ENCODE measurements around the gene BCS1L. TPM values are rescaled to one million over a fixed set of nuclear protein-coding genes. Genes with fewer than 3 reads are reported as not detected.
"Not testable (repeated sequence)": the region's sequence is repeated elsewhere in the genome, so short reads cannot be mapped to it uniquely, and the experiment has no call there.

BCS1L gene
- polyA plus RNA-seq, 4 donors, result 36.4 to 60.4 (median 47.9) TPM

DNA sequence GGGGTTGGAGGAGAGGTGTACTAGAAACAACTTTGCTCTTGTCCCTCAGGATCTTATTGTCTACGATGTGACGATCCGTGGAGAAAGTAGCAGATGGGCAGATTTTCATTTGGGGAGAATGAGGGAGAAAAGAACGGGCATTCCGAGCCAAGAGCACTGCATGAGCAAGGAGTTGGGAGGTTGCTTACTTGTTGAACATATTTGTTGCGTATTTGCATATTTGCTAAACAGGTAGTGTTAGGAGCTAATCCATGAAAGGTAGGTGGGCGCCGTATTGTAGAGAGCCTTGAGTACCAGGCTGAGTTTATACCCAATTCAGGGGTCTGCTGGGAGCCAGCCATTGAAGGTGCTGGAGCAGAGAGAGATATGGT lies 490 bp downstream of the BCS1L start:
- DNase-seq (ENCODE audit: low read depth in 4 of 4, low spot score in 3 of 4), result no peak

DNA sequence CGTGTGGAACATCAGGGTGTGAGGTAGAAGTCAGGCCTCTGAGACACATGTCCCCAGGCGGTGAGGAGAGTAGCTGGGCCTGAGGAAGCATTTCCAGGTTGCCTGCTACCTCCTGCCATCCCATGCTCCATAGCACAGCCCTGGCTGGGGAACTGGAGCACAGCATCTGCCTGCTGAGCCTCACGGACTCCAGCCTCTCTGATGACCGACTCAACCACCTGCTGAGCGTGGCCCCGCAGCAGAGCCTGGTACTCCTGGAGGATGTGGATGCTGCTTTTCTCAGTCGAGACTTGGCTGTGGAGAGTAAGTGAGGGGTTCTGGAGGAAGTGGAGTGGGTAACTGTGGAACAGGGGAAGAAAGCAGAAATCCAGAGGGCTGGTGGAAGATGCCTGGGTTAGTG lies 2.9 kb downstream of the BCS1L start:
- no peak for DNase-seq (ENCODE audit: low read depth in 4 of 4, low spot score in 3 of 4)

DNA sequence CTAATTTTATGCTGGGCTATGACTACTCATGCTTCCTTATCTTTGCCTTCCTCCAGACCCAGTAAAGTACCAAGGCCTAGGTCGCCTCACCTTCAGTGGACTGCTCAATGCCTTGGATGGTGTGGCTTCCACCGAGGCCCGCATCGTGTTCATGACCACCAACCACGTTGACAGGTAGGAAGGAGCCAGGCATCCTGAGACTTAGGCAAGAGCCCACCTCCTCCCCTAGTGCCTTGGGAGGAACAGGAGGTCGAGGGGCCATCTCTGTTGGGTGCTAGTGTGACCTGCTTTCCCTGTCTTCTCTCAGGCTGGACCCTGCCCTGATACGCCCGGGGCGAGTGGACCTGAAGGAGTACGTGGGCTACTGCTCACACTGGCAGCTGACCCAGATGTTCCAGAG lies 3.3 kb downstream of the BCS1L start:
- no peak for DNase-seq (ENCODE audit: low read depth in 4 of 4, low spot score in 3 of 4)

DNA sequence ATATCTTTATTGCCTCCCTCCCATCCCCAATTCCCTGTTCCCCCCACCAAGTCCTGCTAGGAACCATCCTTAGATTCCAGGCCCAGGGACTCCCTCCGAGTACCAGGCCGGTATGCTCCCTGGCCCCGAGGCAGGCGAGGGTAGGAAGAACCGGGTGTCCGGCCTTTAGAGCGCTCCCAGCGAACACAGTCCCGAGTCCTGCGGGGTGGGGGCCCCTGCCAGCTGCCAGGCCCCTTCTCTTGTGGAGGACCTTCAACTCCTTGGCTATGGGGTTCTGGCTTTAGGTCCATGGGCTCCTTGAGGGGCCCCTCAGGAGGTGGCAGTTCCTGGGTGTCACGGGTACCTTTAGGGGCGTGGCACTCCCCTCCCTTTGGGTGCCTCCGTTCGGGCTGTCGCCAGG lies 4.4 kb downstream of the BCS1L start:
- no peak for DNase-seq (ENCODE audit: low read depth in 4 of 4, low spot score in 3 of 4)

DNA sequence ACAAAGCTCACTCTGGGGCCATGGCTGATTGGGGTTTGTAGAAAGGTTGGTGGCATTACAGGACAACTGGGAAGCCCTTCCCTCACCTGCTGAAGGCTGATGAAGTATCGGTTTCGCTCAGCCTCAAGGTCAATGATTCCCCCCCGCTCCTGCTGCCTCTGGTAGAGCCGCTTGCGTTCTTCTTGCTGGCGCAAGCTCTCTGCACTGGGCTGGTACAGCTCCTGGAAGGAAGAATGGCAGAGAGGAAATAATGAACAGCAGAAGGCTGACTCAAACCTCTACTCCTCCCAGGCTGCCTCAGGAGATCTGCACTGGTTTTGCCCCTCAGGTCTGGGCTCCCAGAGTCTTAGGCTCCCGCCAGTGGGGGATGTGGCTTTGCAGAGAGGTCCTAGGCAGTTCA lies 5.2 kb downstream of the BCS1L start:
- DNase-seq (ENCODE audit: low read depth in 4 of 4, low spot score in 3 of 4), result no peak

DNA sequence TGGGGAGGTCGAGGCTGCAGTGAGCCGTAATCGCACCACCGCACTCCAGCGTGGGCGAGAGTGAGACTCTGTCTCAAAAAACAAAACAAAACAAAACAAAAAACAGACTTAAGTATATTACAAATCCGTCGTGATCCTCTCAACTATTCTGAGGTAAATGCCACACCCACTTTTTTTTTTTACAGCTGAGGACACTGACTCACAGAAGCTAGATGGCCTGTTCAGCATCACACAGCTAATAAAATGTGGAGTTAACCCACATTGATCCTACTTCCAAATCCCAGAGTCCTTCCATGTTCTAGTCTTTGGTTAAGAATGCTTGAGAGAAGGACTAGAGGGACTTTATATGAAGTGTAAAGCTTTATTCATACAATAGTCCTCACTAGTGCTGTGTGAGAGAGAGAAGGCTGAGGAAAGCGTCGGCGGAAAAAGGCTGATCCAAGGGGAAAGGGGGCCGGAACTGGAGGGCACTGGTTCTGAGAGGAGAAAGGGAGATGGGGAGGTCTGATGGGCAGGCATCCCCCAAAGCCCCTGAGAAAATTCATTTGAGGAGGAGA lies 11.7 kb downstream of the BCS1L start:
- DNase-seq (ENCODE audit: low read depth in 4 of 4, low spot score in 3 of 4), result no peak

DNA sequence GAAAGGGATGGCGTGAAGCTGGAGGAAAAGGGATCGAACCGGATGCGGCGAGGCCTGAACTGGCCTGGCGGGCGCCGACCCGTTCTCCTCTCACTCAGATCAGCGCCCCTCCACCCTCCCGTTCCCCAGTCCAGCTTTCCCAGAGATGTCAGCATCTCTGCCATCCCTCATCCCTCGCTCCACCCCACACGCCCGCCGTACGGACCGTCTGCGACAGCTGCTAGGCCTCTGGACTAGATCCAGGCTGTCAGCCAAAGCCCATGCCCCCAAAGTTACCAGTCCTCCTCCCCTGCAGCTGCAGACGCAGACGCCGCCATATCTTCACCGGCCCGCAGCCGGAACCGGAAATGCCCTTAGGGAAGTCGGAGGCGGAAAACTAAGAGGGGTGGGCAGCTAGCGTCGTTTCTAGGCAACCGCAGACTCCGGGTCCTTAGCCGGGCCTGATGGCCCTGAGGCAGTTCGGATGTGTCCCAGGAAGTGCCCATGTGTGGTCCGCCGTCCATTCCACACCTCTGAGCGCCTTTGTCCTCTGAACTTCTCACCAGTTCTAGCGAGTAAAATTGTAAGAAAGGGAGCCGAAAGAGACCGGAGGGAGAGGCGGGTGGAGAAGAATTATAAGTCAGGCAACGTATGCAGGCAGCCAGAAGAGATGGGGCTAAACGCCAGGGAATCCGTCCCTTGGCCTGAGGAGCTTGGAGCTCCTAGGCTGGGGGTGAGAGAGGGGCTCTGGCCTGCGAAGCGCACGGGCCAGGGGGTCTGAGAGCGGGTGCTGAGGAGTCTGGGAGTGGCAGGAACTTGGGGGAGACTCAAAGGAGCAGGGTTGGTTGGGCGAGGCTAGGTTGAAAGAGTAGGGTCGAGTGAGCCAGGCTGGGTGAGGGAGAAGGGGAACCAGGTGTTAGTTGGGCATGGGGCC lies 12.4 kb downstream of the BCS1L start, which contains the start of the genes RNF25 and STK36:
TSS of gene RNF25 (minus strand) at position 349 of the 913 bp plus-strand sequence. CDS start at position 317, 32 bp downstream.
TSS of gene STK36 (plus strand) at position 433 of the 913 bp plus-strand sequence. CDS start 744 bp downstream, outside the sequence.
- peak; percentile 72 to 79 (median 77) for DNase-seq (ENCODE audit: low read depth in 4 of 4, low spot score in 3 of 4)

DNA sequence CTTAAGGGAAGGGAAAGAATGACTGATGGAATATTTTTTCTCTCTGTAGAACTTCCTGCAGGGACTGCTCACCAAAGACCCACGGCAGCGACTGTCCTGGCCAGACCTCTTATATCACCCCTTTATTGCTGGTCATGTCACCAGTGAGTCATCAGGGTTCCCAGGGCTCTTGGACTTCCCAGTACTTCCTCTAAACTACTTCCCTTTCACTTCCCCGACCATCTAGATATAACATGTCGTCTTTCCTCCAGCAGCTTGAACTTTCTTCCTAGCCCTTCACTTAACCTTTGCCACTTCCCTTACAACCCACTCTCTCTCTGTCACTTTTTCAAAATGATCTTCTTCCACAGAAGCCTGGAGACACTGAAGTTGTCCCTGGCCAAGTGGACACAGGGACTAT lies 19.6 kb downstream of the BCS1L start:
- no peak for DNase-seq (ENCODE audit: low read depth in 4 of 4, low spot score in 3 of 4)

DNA sequence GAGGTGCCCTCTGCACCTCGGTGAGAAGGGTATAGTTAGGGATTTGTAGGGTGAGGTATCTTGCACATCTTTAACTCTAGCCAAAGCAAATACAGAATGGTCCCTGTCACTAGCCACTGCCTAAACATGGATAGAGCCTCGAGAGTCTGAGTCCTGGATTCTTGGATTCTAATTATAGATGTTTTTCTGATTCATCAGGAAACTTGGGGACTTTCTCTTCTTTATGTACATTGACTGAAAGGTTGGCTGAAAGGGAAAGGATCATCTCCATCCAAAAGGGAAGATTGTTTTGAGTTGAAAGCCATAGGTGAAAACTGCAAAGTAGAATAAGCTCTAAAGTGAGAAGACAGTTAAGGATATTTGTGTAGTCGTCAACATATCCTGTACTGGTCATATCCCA lies 20.6 kb downstream of the BCS1L start:
- no peak for DNase-seq (ENCODE audit: low read depth in 4 of 4, low spot score in 3 of 4)

DNA sequence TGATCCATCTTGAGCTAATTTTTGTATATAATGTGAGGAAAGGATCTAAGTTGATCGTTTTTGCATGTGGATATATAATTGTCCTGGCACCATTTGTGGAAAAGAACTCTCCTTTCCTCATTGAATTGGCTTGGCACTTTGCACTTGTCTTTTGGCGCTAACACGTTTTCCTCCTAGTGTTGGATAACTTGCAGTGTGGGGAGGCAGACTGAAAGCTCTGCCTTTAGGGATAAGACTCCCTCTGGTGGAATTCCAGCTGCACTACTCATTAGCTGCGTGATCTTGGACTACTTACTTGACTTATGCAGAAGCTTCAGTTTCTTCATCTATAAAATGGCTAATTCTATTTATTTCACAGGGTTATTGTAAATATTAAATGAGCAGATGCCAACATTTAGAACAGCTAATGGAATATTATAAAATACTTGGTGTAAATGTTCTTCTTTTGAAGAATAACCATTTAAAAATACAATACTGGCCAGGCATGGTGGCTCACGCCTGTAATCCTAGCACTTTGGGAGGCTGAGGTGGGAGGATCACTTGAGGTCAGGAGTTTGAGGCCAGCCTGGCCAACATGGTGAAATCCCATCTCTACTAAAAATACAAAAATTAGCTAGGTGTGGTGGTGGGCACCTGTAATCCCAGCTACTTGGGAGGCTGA lies 28.0 kb downstream of the BCS1L start:
- not testable (repeated sequence) for DNase-seq (ENCODE audit: low read depth in 4 of 4, low spot score in 3 of 4)

DNA sequence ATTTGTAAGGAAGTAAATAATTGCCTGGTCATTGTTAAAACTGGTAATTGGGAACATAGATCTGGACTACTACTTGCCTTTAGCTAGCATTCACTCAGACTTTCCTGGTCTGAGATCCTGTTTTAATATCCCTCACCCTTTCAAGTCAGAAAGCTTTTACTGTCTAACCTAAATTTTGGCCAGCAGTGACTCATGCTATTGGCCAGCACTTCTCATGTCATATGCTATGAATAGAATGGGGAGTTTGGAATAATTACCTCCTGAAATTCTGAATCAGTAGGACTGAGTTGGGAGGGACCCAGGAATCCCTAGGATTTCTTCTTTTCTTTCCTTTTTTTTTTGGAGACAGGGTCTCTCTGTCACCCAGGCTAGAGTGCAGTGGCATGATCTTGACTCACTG lies 31.8 kb downstream of the BCS1L start:
- DNase-seq (ENCODE audit: low read depth in 4 of 4, low spot score in 3 of 4), result no peak

DNA sequence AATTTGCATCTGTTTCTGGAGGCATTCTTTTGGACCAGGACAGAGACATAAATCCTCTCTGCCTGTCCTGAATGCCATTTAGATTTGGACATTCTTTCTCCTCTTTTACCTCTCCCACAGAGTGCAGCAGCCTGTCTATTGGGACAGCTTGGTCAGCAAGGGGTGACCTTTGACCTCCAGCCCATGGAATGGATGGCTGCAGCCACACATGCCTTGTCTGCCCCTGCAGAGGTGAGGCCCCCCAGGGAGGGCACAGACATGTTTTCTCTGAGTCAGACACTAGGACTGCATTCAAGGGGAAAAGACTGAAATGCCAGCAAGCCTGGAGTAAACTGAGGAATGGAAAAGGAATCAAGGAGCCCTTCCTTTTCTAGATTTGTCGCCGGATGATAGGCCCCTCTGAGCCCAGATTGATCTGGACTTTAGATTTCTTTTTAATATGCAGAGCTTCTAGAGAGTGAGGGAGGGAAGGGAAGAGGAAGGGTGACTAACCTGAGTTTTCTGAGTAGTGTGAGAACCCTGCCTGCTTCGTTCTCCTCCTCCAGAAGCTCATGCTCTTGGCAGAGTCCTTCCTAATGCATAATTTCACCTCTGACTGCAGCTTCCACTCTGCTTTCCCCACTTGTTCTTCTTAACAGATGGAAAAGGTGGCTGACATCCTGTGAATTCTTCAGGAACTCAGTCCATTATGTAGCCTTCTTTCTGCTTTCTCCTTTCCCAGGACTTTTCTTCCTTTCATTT lies 35.1 kb downstream of the BCS1L start:
- no peak for DNase-seq (ENCODE audit: low read depth in 4 of 4, low spot score in 3 of 4)

DNA sequence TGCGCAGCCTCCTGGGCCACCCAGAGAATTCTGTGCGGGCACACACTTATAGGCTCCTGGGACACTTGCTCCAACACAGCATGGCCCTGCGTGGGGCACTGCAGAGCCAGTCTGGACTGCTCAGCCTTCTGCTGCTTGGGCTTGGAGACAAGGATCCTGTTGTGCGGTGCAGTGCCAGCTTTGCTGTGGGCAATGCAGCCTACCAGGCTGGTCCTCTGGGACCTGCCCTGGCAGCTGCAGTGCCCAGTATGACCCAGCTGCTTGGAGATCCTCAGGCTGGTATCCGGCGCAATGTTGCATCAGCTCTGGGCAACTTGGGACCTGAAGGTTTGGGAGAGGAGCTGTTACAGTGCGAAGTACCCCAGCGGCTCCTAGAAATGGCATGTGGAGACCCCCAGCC lies 39.4 kb downstream of the BCS1L start:
- no peak for DNase-seq (ENCODE audit: low read depth in 4 of 4, low spot score in 3 of 4)

DNA sequence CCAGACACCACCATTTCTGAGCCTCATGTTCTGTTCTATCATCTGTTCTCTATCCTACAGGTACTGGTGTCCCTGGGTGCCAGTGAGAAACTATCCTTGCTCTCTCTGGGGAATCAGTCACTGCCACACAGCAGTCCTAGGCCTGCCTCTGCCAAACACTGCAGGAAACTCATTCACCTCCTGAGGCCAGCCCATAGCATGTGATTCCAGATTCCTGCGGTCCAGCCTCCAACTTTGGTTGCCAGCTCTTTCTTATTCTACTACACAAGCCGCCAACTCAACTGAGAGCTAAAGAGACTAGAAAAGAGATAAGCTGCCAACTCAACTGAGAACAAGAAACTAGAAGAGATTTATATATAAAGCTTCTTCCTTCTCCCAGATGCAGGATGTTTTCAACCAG lies 42.3 kb downstream of the BCS1L start:
- DNase-seq (ENCODE audit: low read depth in 4 of 4, low spot score in 3 of 4), result no peak

DNA sequence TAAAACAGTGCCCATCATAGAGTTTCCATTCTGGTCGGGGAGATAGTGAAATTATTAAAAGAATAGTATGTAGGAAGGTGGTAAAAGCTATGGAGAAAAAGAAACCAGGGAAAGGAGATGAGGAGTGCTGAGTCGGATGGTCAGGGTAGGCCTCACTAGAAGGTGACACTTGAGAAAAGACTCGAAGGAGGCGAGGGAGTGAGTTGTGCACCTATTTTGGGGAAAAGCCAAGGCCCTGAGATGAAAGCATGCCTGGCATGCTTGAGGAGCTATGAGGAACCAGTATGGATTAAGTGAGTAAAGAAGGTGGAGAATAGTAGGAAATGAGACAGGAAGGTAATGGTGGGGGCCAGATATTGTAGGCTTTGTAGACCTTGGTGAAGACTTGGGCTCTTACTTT lies 43.9 kb downstream of the BCS1L start:
- DNase-seq (ENCODE audit: low read depth in 4 of 4, low spot score in 3 of 4), result no peak

DNA sequence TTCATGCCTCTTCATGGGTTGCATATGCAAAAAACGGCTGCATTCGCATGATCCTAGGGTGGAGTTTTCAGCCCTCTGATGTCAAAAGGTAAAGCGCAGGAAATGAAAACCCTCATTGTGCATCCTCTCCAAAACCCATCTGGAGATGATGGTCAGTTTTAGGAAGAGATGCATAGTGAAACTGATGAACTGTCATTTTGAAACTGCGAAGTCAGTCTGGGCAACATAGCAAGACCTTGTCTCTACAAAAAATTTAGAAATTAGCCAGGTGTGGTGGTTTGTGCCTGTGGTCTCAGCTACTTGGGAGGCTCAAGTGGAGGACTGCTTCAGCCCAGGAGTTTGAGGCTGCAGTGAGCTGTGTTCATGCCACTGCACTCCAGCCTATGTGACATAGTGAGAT lies 48.6 kb downstream of the BCS1L start:
- no peak for DNase-seq (ENCODE audit: low read depth in 4 of 4, low spot score in 3 of 4)

DNA sequence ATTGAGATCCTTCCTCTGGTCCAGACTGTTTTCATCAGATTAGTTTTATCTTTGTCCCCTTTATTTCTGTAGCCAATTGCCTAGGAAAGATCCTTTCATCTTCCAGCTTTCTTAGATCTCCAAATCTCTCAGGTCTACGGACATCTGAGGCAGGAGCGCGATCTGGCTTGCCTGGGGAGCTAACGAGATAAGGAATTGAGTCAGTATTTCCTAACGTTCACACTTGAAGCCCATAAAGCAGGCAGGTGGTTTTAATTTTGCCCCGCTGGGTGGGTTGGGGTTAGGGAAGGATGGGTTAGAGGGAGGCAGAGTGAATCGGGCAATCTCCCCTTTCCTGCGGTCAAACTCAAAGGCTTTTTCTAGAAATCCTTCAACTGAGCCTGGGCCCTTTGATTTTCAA lies 50.4 kb downstream of the BCS1L start:
- DNase-seq (ENCODE audit: low read depth in 4 of 4, low spot score in 3 of 4), result no peak

DNA sequence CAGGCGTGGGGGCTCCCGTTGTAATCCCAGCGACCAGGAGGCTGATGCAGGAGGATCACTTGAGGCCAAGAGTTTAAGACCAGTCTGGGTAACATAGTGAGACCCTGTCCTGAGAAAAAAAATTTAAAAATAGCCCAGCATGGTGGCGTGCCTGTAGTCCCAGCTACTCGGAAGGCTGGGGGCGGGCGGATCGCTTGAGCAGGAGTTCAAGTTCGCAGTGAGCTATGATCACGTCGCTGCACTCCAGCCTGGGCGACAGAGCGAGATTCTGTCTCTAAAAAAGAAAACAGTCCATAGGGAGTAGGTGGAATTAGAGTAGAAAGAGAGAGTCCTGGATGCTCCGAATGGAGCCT lies 50.8 kb downstream of the BCS1L start:
- DNase-seq (ENCODE audit: low read depth in 4 of 4, low spot score in 3 of 4), result no peak

DNA sequence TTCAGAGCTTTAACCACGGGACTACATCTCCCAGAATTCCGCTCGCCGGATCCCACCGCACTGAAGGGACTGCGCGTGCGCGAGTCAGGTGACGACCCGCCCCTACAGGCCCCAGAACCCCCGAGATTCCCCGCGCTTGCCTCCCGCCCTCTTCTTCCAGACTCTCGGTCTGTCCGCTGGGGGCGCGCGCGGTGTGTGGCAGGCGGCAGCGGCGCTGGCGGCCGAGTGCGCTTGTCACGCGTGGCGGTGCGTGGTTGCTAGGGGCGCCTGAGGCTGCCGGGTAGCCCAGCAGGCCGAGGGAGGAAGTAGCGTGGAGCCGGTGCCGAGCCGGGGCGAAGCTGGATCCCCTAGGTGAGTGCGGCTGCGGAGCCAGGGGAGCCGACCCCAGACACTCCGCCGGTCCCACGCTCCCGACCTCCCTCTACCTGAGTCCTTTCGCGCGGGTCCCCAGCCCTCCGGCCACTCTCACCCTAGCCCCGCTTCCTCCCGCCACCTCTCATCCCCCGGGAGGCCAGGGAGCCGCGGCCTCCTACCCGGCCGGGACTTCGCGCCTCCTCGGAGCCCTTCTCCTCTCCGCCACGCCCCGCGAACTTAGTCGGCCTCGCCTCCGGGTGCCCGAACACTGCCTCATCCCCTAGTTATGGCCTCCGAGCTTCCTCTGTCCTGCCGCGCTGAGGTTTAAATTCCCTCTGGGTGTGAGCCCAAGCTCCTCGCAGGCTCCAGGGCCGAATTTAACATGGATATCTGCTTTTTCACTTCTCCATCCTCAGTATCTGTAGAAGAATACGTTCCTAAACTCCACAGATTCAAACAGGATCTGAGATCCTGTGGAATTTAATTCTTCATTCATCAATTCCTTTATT lies 51.4 kb downstream of the BCS1L start, which contains the start of gene TTLL4:
TSS of gene TTLL4 (plus strand) at position 149 of the 863 bp plus-strand sequence. CDS start 26,842 bp downstream, outside the sequence.
- DNase-seq (ENCODE audit: low read depth in 4 of 4, low spot score in 3 of 4), result peak; percentile 89 to 93 (median 93)

DNA sequence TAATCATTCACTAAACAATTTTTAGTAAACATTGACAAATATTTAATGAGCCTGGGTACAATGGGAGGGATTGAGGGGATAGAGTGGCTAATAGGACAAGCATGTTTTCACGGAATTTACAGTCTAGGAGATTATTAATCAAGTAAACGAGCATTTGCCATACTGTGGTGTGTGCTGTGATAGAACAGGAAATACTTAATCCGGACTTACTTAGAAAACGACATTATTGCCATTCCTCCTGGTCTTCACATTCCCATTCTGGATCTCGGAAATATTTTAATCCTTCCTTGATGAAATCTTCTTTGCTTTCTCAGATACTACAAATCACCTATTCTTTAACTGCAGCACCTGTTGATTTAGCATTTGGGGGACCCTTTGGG lies 52.1 kb downstream of the BCS1L start:
- peak in 1 of 4 donors; percentile 40 for DNase-seq (ENCODE audit: low read depth in 4 of 4, low spot score in 3 of 4)
